GM12878 (cell line): Measurements from ENCODE around the gene NAA10. TPM values are rescaled to one million over a fixed set of nuclear protein-coding genes. Genes with fewer than 3 reads are reported as not detected.

Experiments
- ATAC-seq: fragments of 200-7000 bp; cut with Tn5 transposase; 3 replicates; pipeline ENCODE4 v1.9.1; 2020; ENCODE audit warnings: mild to moderate bottlenecking, moderate library complexity
- BruUV-seq: library from RNA; stranded (reverse); fragments of 400-500 nt; replicated peaks from 2 replicates; lab custom pipeline; 2021; lab: Mats Ljungman, UMichigan
- CTCF ChIA-PET: fragments of 300-600 bp; sonication (Branson Sonifier 250); formaldehyde crosslinking; extraction: SDS; loops from one replicate; lab custom pipeline; 2021; ENCODE audit warnings: inconsistent platforms; lab: Yijun Ruan, JAX
- POLR2A ChIA-PET: fragments of 350-600 bp; formaldehyde crosslinking; extraction: SDS; loops from one replicate; lab custom pipeline; 2021; ENCODE audit warnings: inconsistent platforms; lab: Charles Lee
- RAD21 ChIA-PET: fragments of 300-600 bp; sonication (Branson Sonifier 250); formaldehyde crosslinking; loops from one replicate; lab custom pipeline; 2023; ENCODE audit warnings: antibody characterized with exemption; ENCODE audit not compliant: unreplicated experiment; lab: Charles Lee
- SMC1A ChIA-PET: fragments of 300-600 bp; sonication (Branson Sonifier 250); formaldehyde crosslinking; loops from one replicate; lab custom pipeline; 2023; ENCODE audit not compliant: unreplicated experiment, uncharacterized antibody; lab: Charles Lee
- DNase-seq: peaks from one replicate; pipeline ENCODE4 v3.0.0-alpha.2; 2011; ENCODE audit warnings: low read depth, low spot score
- FAIRE-seq: peaks from 3 replicates; lab custom pipeline; 2011; peaks lifted over from hg19 to GRCh38; lab: Jason Lieb, UNC
- H2AFZ ChIP-seq: 2 replicates; pipeline ENCODE4 v1.6.0; 2011; ENCODE audit warnings: low read depth, low read length, control low read depth; ENCODE audit not compliant: control insufficient read depth
- H3K27ac ChIP-seq: 2 replicates; pipeline ENCODE4 v1.5.1; 2011; ENCODE audit warnings: control low read depth; ENCODE audit not compliant: control insufficient read depth, insufficient read depth
- H3K27me3 ChIP-seq, 2 experiments: replicated peaks in 1 of 2; 2 replicates each; pipeline versions ENCODE4 v1.6.0 to v1.6.1; 2011; ENCODE audit warnings: low read length in 1 of 2; ENCODE audit not compliant: control insufficient read depth in 2 of 2, insufficient read depth in 2 of 2
- H3K36me3 ChIP-seq, 2 experiments: 2 replicates each; pipeline ENCODE4 v1.5.1; 2011; ENCODE audit warnings: low read length in 1 of 2; ENCODE audit not compliant: control insufficient read depth in 2 of 2, insufficient read depth in 2 of 2
- H3K4me1 ChIP-seq: 2 replicates; pipeline ENCODE4 v1.6.1; 2011; ENCODE audit warnings: mild to moderate bottlenecking, low read length, moderate library complexity, mixed read lengths; ENCODE audit not compliant: control insufficient read depth, insufficient read depth
- H3K4me2 ChIP-seq: 2 replicates; pipeline ENCODE4 v1.6.0; 2011; ENCODE audit warnings: control low read depth; ENCODE audit not compliant: control insufficient read depth, insufficient read depth
- H3K4me3 ChIP-seq: fragments of 200-600 bp; sonication (generic); 2 replicates; pipeline ENCODE4 v1.5.1; 2016
- H3K79me2 ChIP-seq: 2 replicates; pipeline ENCODE4 v1.6.0; 2011; ENCODE audit warnings: low read length; ENCODE audit not compliant: control insufficient read depth, insufficient read depth
- H3K9ac ChIP-seq: 2 replicates; pipeline ENCODE4 v1.8.0; 2011; ENCODE audit warnings: low read length, control low read depth, mixed read lengths; ENCODE audit not compliant: control insufficient read depth, insufficient read depth
- H3K9me3 ChIP-seq: replicated peaks from 3 replicates; pipeline ENCODE4 v1.5.1; 2011; ENCODE audit warnings: mild to moderate bottlenecking, low read length; ENCODE audit not compliant: control insufficient read depth, insufficient read depth
- H4K20me1 ChIP-seq: 2 replicates; pipeline ENCODE4 v1.6.0; 2011; ENCODE audit not compliant: control insufficient read depth, insufficient read depth
- BHLHE40 ChIP-seq, 2 experiments: fragments of 450-650 bp in 1 of 2; IDR thresholded peaks; 2 replicates each; pipeline ENCODE4 v1.6.1; 2011 to 2017; ENCODE audit warnings: low read depth in 2 of 2, borderline replicate concordance in 1 of 2, improper control_type of control experiment in 1 of 2, low read length in 1 of 2, mild to moderate bottlenecking in 1 of 2
- HDAC6 ChIP-seq: fragments of 200-600 bp; sonication (generic); IDR thresholded peaks from one replicate; pipeline ENCODE4 v1.8.0; 2017; ENCODE audit warnings: antibody characterized with exemption; ENCODE audit not compliant: unreplicated experiment
- LARP7 ChIP-seq: fragments of 450-650 bp; IDR thresholded peaks from 2 replicates; pipeline ENCODE4 v1.6.1; 2017; ENCODE audit warnings: mild to moderate bottlenecking
- NFYA ChIP-seq: IDR thresholded peaks from 2 replicates; pipeline ENCODE4 v1.6.1; 2011; ENCODE audit warnings: low read depth, mild to moderate bottlenecking, low read length, improper control_type of control experiment, borderline replicate concordance
- NFYB ChIP-seq: IDR thresholded peaks from 2 replicates; pipeline ENCODE4 v1.6.1; 2011; ENCODE audit warnings: low read depth, mild to moderate bottlenecking, low read length, improper control_type of control experiment, moderate library complexity; ENCODE audit not compliant: insufficient read depth
- SREBF1 ChIP-seq: IDR thresholded peaks from 2 replicates; pipeline ENCODE4 v1.6.1; 2012; ENCODE audit warnings: mild to moderate bottlenecking, low read length
- ZNF384 ChIP-seq: IDR thresholded peaks from 2 replicates; pipeline ENCODE4 v1.6.1; 2012; ENCODE audit warnings: low read depth, mild to moderate bottlenecking, low read length, improper control_type of control experiment, borderline replicate concordance
- ZNF622 ChIP-seq: fragments of 450-650 bp; IDR thresholded peaks from 2 replicates; pipeline ENCODE4 v1.6.1; 2017; ENCODE audit warnings: mild to moderate bottlenecking, inconsistent platforms
- WGBS: methylation state at CpG from one replicate; pipeline ENCODE4 v1.1.6; 2016; ENCODE audit warnings: low lambda C conversion rate; ENCODE audit not compliant: insufficient replicate concordance, insufficient coverage; ENCODE audit errors: missing lambda C conversion rate; 5-methylcytosine and 5-hydroxymethylcytosine counted together
- in situ Hi-C: fragments of 300-500 bp; cut with MboI; formaldehyde crosslinking; loops from 9 replicates; pipeline ENCODE4 v1.14.3; 2018; ENCODE audit warnings: mixed read lengths
- intact Hi-C: fragments of 100-400 bp; cut with micrococcal nuclease; formaldehyde crosslinking; loops from one replicate; pipeline ENCODE4 v1.14.2; 2022; ENCODE audit not compliant: unreplicated experiment
- polyA plus RNA-seq, 11 experiments: library from polyadenylated mRNA; depleted of rRNA in 4 of 11; unstranded in 6 of 11; stranded (reverse) in 5 of 11; fragments of >200 nt; fragmentation: Nextera tagmentation in 4 of 11; fragmentation: Illumina TruSeq in 1 of 11; extraction: Ambion mirVana in 4 of 11; extraction: Trizol in 1 of 11; gene quantifications; 1 replicate in 1 of 11; 2 replicates in 10 of 11; pipeline versions ENCODE4 v1.2.1 to v1.2.3, GENCODE V29; 2011 to 2016; ENCODE audit warnings: inconsistent platforms in 2 of 11, missing spikeins in 2 of 11, low read depth in 1 of 11
- total RNA-seq, 4 experiments: library from RNA; depleted of rRNA in 3 of 4; stranded (reverse); fragments of >200 nt in 3 of 4; fragmentation: Illumina TruSeq in 1 of 4; extraction: Trizol in 1 of 4; gene quantifications; 2 replicates each; pipeline versions ENCODE4 v1.2.1 to v1.2.3, GENCODE V29; 2013 to 2021

The NAA10 gene
- total and polyA plus RNA-seq, 10 of the 15 experiments (the other 5 are each of a cell fraction or from before 2014, with no cell fraction given), result 7.9 to 212 (median 98.9) TPM

- ChIA-PET SMC1A (interaction anchor here (0.7 to 6.5 kb wide), 2 partner anchors 13 to 24 kb away, joined by 3 to 61 read pairs; partner anchors contain the start of gene ARHGAP4), RAD21 (interaction anchor here (1.0 to 2.0 kb wide), 2 partner anchors 14 to 19 kb away, joined by 3 to 5 read pairs; no protein-coding TSS in a partner anchor), POLR2A (no interaction called here), CTCF (interaction anchor here (1.2 to 8.7 kb wide), 7 partner anchors 10 to 186 kb away, joined by 5 to 172 read pairs (median 26); partner anchors contain the start of genes ARHGAP4, NAA10 and PLXNB3)
- no peak overlapping the region for H3K27ac ChIP-seq
- H2AFZ ChIP-seq, result no peak overlapping the region
- intact Hi-C loops, result loop anchor here (5.0 kb wide), 1 partner anchor 992 kb away; no protein-coding TSS in a partner anchor
- H3K27me3 ChIP-seq, result no peaks in the 10 kb centered on the region
- ATAC-seq (no peak), DNase-seq (no peak), FAIRE-seq (no peak)
- in situ Hi-C loops, result no loop called here
- H3K79me2 ChIP-seq, result no peaks in the 10 kb centered on the region; the same call in 1 of the 2 replicates
- WGBS, result 89% methylated on average over 30 of the region's 30 CpGs
- H3K36me3 ChIP-seq, result peaks cover 6 to 39% of the 10 kb centered on the region in 2 experiments
- TF ChIP-seq ZNF622, result no peak
- no peak for TF ChIP-seq ZNF384
- TF ChIP-seq BHLHE40 (IDR thresholded peaks at IDR 0.05; ENCODE audit: borderline replicate concordance in 1 of 2, low read depth in 2 of 2, low read length in 1 of 2), result no peak
- TF ChIP-seq NFYB, result no peak
- TF ChIP-seq NFYA, result no peak
- no peak for TF ChIP-seq HDAC6
- no peak for TF ChIP-seq SREBF1
- no peak for TF ChIP-seq LARP7
- no peak overlapping the region for H3K4me3 ChIP-seq
- no TSS peak for BruUV-seq
- no peaks in the 10 kb centered on the region for H3K9me3 ChIP-seq
- H3K4me2 ChIP-seq, result no peak overlapping the region
- H4K20me1 ChIP-seq, result no peaks in the 10 kb centered on the region
- no peaks in the 10 kb centered on the region for H3K4me1 ChIP-seq
- H3K9ac ChIP-seq, result no peak overlapping the region
These were observed 14.3 kb upstream of the NAA10 start for GRCh38 chrX:153948847-153949805.
